Measurements from ENCODE around the gene ELOF1.
"Not testable (repeated sequence)": the region's sequence is repeated elsewhere in the genome, so short reads cannot be mapped to it uniquely, and the experiment has no call there.

Gene ELOF1

GRCh38 chr19:11564082-11564807 is 5.2 kb upstream of the ELOF1 start:
- not testable (repeated sequence) for H3K27ac ChIP-seq (ENCODE audit: low read length); H3K27me3 ChIP-seq (ENCODE audit: control insufficient read depth, insufficient read depth, low read length); H3K4me1 ChIP-seq (ENCODE audit: control insufficient read depth, low read depth, low read length); H3K9ac ChIP-seq (ENCODE audit: low read length); H3K4me3 ChIP-seq (ENCODE audit: low read length); H3K36me3 ChIP-seq (ENCODE audit: control insufficient read depth, low read depth, low read length); H3K9me3 ChIP-seq (ENCODE audit: control insufficient read depth, low read depth, low read length)

GRCh38 chr19:11563532-11563931 is 4.5 kb upstream of the ELOF1 start:
- Histone ChIP-seq H3K9ac (ENCODE audit: low read length) (no peak overlapping the region), H3K36me3 (ENCODE audit: control insufficient read depth, low read depth, low read length) (no peaks in the 10 kb centered on the region), H3K9me3 (ENCODE audit: control insufficient read depth, low read depth, low read length) (no peaks in the 10 kb centered on the region), H3K27ac (ENCODE audit: low read length) (no peak overlapping the region), H3K27me3 (ENCODE audit: control insufficient read depth, insufficient read depth, low read length) (no peaks in the 10 kb centered on the region), H3K4me3 (ENCODE audit: low read length) (no peak overlapping the region), H3K4me1 (ENCODE audit: control insufficient read depth, low read depth, low read length) (no peaks in the 10 kb centered on the region)

DNA sequence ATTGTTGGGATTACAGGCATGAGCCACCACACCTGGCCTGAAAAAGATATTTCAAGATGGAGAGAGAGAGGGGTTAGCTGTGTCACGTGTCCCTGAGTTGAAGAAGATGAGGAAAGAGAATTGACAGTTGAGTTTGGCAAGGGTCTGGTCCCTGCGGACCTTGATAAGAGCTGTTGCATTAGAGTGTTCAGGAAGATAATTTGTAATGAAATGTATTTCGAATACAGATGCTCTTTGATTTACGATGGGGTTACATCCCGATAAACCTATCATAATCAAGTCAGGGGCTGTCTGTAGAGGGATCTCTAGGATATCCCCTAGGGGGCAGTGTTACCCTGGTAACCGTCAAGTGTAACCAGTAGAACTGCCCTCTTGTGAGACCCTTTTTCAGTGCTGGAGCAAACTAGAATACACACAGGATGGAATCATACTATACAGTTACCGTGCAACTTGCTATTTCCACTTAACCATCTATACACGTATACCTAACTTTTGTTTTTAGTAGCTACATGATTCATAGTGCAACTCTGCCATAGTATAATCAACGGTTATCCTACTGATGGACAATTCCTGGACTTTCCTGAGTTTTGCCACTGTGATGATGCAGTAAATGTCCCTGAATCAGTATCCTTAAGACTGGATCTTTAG is 1.5 kb upstream of the ELOF1 start:
- Histone ChIP-seq H3K36me3 (ENCODE audit: control insufficient read depth, low read depth, low read length) (no peaks in the 10 kb centered on the region), H3K4me3 (ENCODE audit: low read length) (no peak overlapping the region), H3K27me3 (ENCODE audit: control insufficient read depth, insufficient read depth, low read length) (no peaks in the 10 kb centered on the region), H3K9me3 (ENCODE audit: control insufficient read depth, low read depth, low read length) (no peaks in the 10 kb centered on the region), H3K27ac (ENCODE audit: low read length) (no peak overlapping the region), H3K9ac (ENCODE audit: low read length) (no peak overlapping the region), H3K4me1 (ENCODE audit: control insufficient read depth, low read depth, low read length) (no peaks in the 10 kb centered on the region)

- H3K27ac ChIP-seq (ENCODE audit: low read length): no peak overlapping the region
- H3K36me3 ChIP-seq (ENCODE audit: control insufficient read depth, low read depth, low read length): peaks cover 13% of the 10 kb centered on the region
- no peak overlapping the region for H3K9ac ChIP-seq (ENCODE audit: low read length)
- no peaks in the 10 kb centered on the region for H3K27me3 ChIP-seq (ENCODE audit: control insufficient read depth, insufficient read depth, low read length)
- no peaks in the 10 kb centered on the region for H3K9me3 ChIP-seq (ENCODE audit: control insufficient read depth, low read depth, low read length)
- H3K4me3 ChIP-seq (ENCODE audit: low read length): no peak overlapping the region
- no peaks in the 10 kb centered on the region for H3K4me1 ChIP-seq (ENCODE audit: control insufficient read depth, low read depth, low read length)
Observed at GRCh38 chr19:11556634-11557420, 2.2 kb downstream of the ELOF1 start.

DNA sequence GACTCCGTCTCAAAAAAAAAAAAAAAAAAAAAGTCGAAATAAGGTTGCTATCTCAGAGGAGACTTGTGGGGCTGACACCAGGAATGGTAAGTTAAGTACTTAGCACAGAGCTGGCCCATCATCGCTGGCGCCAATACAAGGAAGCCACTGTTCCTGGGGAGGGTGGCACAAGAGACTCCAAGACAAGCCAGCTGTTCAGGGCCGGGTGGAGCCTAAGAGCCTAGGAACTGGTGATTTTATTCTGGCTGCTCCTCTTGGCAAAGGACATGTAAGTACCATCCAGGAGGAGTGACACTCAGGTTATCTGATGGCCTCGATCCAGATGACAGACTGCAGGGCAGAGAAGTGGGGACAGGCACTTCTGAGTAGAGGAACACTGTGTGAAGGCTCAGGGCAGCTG is 3.8 kb downstream of the ELOF1 start:
- H3K4me3 ChIP-seq (ENCODE audit: low read length): no peak overlapping the region
- H3K36me3 ChIP-seq (ENCODE audit: control insufficient read depth, low read depth, low read length): peaks cover 13% of the 10 kb centered on the region
- H3K27ac ChIP-seq (ENCODE audit: low read length): no peak overlapping the region
- H3K9ac ChIP-seq (ENCODE audit: low read length): no peak overlapping the region
- no peaks in the 10 kb centered on the region for H3K27me3 ChIP-seq (ENCODE audit: control insufficient read depth, insufficient read depth, low read length)
- no peaks in the 10 kb centered on the region for H3K9me3 ChIP-seq (ENCODE audit: control insufficient read depth, low read depth, low read length)
- no peaks in the 10 kb centered on the region for H3K4me1 ChIP-seq (ENCODE audit: control insufficient read depth, low read depth, low read length)

DNA sequence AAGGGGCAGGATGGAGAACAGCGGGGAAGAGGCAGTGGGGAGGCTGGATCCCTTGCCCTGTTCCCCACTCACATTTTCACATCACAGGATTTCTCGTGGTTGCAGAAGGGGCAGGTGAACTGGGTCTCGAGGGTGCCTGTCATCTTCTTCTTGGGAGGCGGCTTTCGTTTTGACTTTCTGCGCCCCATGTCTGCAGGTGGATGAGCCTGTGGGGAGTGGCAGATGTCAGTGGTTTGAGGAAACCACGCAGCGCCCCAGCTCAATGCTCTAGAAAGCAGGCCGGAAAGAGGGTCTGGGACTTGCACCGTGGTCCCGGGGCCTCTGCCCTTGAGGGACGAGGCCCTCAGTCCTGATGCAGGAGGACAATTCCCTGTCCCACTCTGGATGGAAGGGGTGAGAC is 4.9 kb downstream of the ELOF1 start:
- H3K9ac ChIP-seq (ENCODE audit: low read length): no peak overlapping the region
- H3K27ac ChIP-seq (ENCODE audit: low read length): no peak overlapping the region
- no peaks in the 10 kb centered on the region for H3K27me3 ChIP-seq (ENCODE audit: control insufficient read depth, insufficient read depth, low read length)
- peaks cover 13% of the 10 kb centered on the region for H3K36me3 ChIP-seq (ENCODE audit: control insufficient read depth, low read depth, low read length)
- no peaks in the 10 kb centered on the region for H3K9me3 ChIP-seq (ENCODE audit: control insufficient read depth, low read depth, low read length)
- H3K4me3 ChIP-seq (ENCODE audit: low read length): no peak overlapping the region
- H3K4me1 ChIP-seq (ENCODE audit: control insufficient read depth, low read depth, low read length): no peaks in the 10 kb centered on the region

- no peaks in the 10 kb centered on the region for H3K27me3 ChIP-seq (ENCODE audit: control insufficient read depth, insufficient read depth, low read length)
- no peak overlapping the region for H3K27ac ChIP-seq (ENCODE audit: low read length)
- H3K36me3 ChIP-seq (ENCODE audit: control insufficient read depth, low read depth, low read length): peaks cover 13% of the 10 kb centered on the region
- H3K9ac ChIP-seq (ENCODE audit: low read length): no peak overlapping the region
- H3K4me3 ChIP-seq (ENCODE audit: low read length): no peak overlapping the region
- H3K9me3 ChIP-seq (ENCODE audit: control insufficient read depth, low read depth, low read length): no peaks in the 10 kb centered on the region
- H3K4me1 ChIP-seq (ENCODE audit: control insufficient read depth, low read depth, low read length): no peaks in the 10 kb centered on the region
Observed at GRCh38 chr19:11552666-11553372, 6.2 kb downstream of the ELOF1 start.

GRCh38 chr19:11551603-11552235 is 7.3 kb downstream of the ELOF1 start:
- H3K27ac ChIP-seq (ENCODE audit: low read length): no peak overlapping the region
- H3K4me1 ChIP-seq (ENCODE audit: control insufficient read depth, low read depth, low read length): no peaks in the 10 kb centered on the region
- H3K4me3 ChIP-seq (ENCODE audit: low read length): no peak overlapping the region
- no peaks in the 10 kb centered on the region for H3K27me3 ChIP-seq (ENCODE audit: control insufficient read depth, insufficient read depth, low read length)
- H3K9me3 ChIP-seq (ENCODE audit: control insufficient read depth, low read depth, low read length): no peaks in the 10 kb centered on the region
- H3K9ac ChIP-seq (ENCODE audit: low read length): no peak overlapping the region
- H3K36me3 ChIP-seq (ENCODE audit: control insufficient read depth, low read depth, low read length): peaks cover 13% of the 10 kb centered on the region

- no peak overlapping the region for H3K9ac ChIP-seq (ENCODE audit: low read length)
- H3K27me3 ChIP-seq (ENCODE audit: control insufficient read depth, insufficient read depth, low read length): no peaks in the 10 kb centered on the region
- no peaks in the 10 kb centered on the region for H3K4me1 ChIP-seq (ENCODE audit: control insufficient read depth, low read depth, low read length)
- H3K4me3 ChIP-seq (ENCODE audit: low read length): no peak overlapping the region
- peaks cover 11% of the 10 kb centered on the region for H3K36me3 ChIP-seq (ENCODE audit: control insufficient read depth, low read depth, low read length)
- H3K9me3 ChIP-seq (ENCODE audit: control insufficient read depth, low read depth, low read length): no peaks in the 10 kb centered on the region
- no peak overlapping the region for H3K27ac ChIP-seq (ENCODE audit: low read length)
Observed at GRCh38 chr19:11550265-11550664, 8.8 kb downstream of the ELOF1 start.

- H3K36me3 ChIP-seq (ENCODE audit: control insufficient read depth, low read depth, low read length): peaks cover 9% of the 10 kb centered on the region
- no peak overlapping the region for H3K27ac ChIP-seq (ENCODE audit: low read length)
- no peaks in the 10 kb centered on the region for H3K4me1 ChIP-seq (ENCODE audit: control insufficient read depth, low read depth, low read length)
- H3K9me3 ChIP-seq (ENCODE audit: control insufficient read depth, low read depth, low read length): no peaks in the 10 kb centered on the region
- no peaks in the 10 kb centered on the region for H3K27me3 ChIP-seq (ENCODE audit: control insufficient read depth, insufficient read depth, low read length)
- H3K9ac ChIP-seq (ENCODE audit: low read length): no peak overlapping the region
- no peak overlapping the region for H3K4me3 ChIP-seq (ENCODE audit: low read length)
Observed at GRCh38 chr19:11549386-11549953, 9.6 kb downstream of the ELOF1 start.

All from iPS-18a (cell line).